ENCODE measurements around the gene ZNF689. TPM values are rescaled to one million over a fixed set of nuclear protein-coding genes. Genes with fewer than 3 reads are reported as not detected.

The ZNF689 gene
- total and polyA plus RNA-seq, 2 of the 13 experiments (the other 11 are each of a cell fraction or from before 2014, with no cell fraction given): 9.7 to 19.5 TPM

DNA sequence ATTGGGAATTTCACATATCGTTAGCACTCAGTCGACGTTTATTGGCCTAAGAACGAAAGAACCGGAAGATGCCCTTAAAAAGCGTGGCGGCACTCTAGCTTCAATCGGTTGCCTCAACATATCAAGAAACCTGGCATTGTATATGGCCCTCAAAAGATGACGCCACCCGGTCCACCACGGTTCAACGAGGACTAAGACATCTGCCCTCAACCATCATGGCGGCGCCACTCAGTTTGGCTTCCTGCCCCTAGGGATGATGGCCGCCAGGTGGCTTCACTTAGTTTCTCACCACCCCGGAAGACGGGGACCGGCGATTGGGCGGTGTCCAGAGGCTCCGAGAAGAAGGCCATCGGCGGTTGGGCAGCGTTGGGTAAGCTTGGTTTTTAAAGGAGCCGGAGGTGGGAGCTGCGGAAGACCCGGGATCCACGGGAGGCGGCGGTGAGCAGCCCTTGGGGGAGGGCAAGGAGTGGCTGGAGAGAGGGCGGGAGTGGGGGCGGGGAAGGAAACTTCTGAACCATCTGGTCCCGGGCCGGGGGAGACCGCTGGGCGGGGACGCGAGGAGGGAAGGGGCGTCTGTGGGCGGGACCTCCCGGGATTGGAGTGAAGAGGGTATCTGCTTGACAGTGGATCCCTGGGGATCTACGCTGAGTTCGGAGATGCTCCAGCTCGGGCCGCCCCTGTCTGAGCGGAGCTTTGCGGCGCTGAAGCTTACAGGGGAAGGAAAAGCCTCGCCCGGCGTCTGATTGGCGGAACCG is 40.4 kb upstream of the ZNF689 start, which contains the start of gene PRR14 (continued):
- TF ChIP-seq, protein P1, sequence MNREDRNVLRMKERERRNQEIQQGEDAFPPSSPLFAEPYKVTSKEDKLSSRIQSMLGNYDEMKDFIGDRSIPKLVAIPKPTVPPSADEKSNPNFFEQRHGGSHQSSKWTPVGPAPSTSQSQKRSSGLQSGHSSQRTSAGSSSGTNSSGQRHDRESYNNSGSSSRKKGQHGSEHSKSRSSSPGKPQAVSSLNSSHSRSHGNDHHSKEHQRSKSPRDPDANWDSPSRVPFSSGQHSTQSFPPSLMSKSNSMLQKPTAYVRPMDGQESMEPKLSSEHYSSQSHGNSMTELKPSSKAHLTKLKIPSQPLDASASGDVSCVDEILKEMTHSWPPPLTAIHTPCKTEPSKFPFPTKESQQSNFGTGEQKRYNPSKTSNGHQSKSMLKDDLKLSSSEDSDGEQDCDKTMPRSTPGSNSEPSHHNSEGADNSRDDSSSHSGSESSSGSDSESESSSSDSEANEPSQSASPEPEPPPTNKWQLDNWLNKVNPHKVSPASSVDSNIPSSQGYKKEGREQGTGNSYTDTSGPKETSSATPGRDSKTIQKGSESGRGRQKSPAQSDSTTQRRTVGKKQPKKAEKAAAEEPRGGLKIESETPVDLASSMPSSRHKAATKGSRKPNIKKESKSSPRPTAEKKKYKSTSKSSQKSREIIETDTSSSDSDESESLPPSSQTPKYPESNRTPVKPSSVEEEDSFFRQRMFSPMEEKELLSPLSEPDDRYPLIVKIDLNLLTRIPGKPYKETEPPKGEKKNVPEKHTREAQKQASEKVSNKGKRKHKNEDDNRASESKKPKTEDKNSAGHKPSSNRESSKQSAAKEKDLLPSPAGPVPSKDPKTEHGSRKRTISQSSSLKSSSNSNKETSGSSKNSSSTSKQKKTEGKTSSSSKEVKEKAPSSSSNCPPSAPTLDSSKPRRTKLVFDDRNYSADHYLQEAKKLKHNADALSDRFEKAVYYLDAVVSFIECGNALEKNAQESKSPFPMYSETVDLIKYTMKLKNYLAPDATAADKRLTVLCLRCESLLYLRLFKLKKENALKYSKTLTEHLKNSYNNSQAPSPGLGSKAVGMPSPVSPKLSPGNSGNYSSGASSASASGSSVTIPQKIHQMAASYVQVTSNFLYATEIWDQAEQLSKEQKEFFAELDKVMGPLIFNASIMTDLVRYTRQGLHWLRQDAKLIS (CRISPR knock-in tag; IDR thresholded peaks at IDR 0.05): no peak
- TF ChIP-seq MTA1 (CRISPR knock-in tag; IDR thresholded peaks at IDR 0.05; ENCODE audit: borderline replicate concordance) (peak; percentile 84; the same call in 1 of the 2 replicates), ZNF570 (CRISPR knock-in tag; IDR thresholded peaks at IDR 0.05; ENCODE audit: borderline replicate concordance) (no peak), ZNF296 (CRISPR knock-in tag; conservative IDR thresholded peaks at IDR 0.05) (no peak), FOXO1 (CRISPR knock-in tag; IDR thresholded peaks at IDR 0.05) (no peak), ZNF567 (CRISPR knock-in tag; IDR thresholded peaks at IDR 0.05; ENCODE audit: borderline replicate concordance) (no peak), DNMT1 (CRISPR knock-in tag; IDR thresholded peaks at IDR 0.05) (no peak), ZNF274 (CRISPR knock-in tag; IDR thresholded peaks at IDR 0.05) (no peak), ZNF225 (CRISPR knock-in tag; IDR thresholded peaks at IDR 0.05) (0 out of 2 replicates have a peak, but pooled peaks have one; percentile 11)
- TF ChIP-seq, protein P2, sequence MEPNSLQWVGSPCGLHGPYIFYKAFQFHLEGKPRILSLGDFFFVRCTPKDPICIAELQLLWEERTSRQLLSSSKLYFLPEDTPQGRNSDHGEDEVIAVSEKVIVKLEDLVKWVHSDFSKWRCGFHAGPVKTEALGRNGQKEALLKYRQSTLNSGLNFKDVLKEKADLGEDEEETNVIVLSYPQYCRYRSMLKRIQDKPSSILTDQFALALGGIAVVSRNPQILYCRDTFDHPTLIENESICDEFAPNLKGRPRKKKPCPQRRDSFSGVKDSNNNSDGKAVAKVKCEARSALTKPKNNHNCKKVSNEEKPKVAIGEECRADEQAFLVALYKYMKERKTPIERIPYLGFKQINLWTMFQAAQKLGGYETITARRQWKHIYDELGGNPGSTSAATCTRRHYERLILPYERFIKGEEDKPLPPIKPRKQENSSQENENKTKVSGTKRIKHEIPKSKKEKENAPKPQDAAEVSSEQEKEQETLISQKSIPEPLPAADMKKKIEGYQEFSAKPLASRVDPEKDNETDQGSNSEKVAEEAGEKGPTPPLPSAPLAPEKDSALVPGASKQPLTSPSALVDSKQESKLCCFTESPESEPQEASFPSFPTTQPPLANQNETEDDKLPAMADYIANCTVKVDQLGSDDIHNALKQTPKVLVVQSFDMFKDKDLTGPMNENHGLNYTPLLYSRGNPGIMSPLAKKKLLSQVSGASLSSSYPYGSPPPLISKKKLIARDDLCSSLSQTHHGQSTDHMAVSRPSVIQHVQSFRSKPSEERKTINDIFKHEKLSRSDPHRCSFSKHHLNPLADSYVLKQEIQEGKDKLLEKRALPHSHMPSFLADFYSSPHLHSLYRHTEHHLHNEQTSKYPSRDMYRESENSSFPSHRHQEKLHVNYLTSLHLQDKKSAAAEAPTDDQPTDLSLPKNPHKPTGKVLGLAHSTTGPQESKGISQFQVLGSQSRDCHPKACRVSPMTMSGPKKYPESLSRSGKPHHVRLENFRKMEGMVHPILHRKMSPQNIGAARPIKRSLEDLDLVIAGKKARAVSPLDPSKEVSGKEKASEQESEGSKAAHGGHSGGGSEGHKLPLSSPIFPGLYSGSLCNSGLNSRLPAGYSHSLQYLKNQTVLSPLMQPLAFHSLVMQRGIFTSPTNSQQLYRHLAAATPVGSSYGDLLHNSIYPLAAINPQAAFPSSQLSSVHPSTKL (CRISPR knock-in tag; IDR thresholded peaks at IDR 0.05): 0 out of 2 replicates have a peak, but pooled peaks have one; percentile 27
- TF ChIP-seq, protein P3, sequence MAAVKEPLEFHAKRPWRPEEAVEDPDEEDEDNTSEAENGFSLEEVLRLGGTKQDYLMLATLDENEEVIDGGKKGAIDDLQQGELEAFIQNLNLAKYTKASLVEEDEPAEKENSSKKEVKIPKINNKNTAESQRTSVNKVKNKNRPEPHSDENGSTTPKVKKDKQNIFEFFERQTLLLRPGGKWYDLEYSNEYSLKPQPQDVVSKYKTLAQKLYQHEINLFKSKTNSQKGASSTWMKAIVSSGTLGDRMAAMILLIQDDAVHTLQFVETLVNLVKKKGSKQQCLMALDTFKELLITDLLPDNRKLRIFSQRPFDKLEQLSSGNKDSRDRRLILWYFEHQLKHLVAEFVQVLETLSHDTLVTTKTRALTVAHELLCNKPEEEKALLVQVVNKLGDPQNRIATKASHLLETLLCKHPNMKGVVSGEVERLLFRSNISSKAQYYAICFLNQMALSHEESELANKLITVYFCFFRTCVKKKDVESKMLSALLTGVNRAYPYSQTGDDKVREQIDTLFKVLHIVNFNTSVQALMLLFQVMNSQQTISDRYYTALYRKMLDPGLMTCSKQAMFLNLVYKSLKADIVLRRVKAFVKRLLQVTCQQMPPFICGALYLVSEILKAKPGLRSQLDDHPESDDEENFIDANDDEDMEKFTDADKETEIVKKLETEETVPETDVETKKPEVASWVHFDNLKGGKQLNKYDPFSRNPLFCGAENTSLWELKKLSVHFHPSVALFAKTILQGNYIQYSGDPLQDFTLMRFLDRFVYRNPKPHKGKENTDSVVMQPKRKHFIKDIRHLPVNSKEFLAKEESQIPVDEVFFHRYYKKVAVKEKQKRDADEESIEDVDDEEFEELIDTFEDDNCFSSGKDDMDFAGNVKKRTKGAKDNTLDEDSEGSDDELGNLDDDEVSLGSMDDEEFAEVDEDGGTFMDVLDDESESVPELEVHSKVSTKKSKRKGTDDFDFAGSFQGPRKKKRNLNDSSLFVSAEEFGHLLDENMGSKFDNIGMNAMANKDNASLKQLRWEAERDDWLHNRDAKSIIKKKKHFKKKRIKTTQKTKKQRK (IDR thresholded peaks at IDR 0.05; ENCODE audit: low read length): no peak
- TF ChIP-seq, protein P4, sequence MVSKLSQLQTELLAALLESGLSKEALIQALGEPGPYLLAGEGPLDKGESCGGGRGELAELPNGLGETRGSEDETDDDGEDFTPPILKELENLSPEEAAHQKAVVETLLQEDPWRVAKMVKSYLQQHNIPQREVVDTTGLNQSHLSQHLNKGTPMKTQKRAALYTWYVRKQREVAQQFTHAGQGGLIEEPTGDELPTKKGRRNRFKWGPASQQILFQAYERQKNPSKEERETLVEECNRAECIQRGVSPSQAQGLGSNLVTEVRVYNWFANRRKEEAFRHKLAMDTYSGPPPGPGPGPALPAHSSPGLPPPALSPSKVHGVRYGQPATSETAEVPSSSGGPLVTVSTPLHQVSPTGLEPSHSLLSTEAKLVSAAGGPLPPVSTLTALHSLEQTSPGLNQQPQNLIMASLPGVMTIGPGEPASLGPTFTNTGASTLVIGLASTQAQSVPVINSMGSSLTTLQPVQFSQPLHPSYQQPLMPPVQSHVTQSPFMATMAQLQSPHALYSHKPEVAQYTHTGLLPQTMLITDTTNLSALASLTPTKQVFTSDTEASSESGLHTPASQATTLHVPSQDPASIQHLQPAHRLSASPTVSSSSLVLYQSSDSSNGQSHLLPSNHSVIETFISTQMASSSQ (IDR thresholded peaks at IDR 0.05; ENCODE audit: low read depth): no peak; the same call in 1 of the 2 replicates
- TF ChIP-seq, protein P4 (CRISPR knock-in tag; IDR thresholded peaks at IDR 0.05; ENCODE audit: borderline replicate concordance): peak; percentile 57; the same call in 1 of the 2 replicates

Measured in HepG2 (cell line).